ENCODE results near the gene PBX3. TPM values are rescaled to one million over a fixed set of nuclear protein-coding genes. Genes with fewer than 3 reads are reported as not detected.
A peak's percentile ranks its signal among the peaks of the same experiment; 100 is the strongest.

Gene PBX3
- total RNA-seq, 1 donor from 2014 or later = 6.3 TPM

- FAIRE-seq = no peak
- Histone ChIP-seq H3K27me3 (ENCODE audit: control insufficient read depth, insufficient read depth, low read length) (no peaks in the 10 kb centered on the region), H3K36me3 (ENCODE audit: control insufficient read depth, insufficient read depth, low read length) (no peaks in the 10 kb centered on the region), H3K4me3 (ENCODE audit: low read depth, low read length) (no peak overlapping the region)
- no peak for DNase-seq (ENCODE audit: low read depth)
- TF ChIP-seq CTCF (IDR thresholded peaks at IDR 0.05; ENCODE audit: insufficient read depth, low read length, severe bottlenecking) = no peak
Observed at GRCh38 chr9:125757834-125758233, 10.7 kb downstream of the PBX3 start.

GRCh38 chr9:125758986-125759763 lies 12.0 kb downstream of the PBX3 start:
- DNase-seq (ENCODE audit: low read depth) = no peak
- no peaks in the 10 kb centered on the region for H3K27me3 ChIP-seq (ENCODE audit: control insufficient read depth, insufficient read depth, low read length)
- no peak for FAIRE-seq
- TF ChIP-seq CTCF (IDR thresholded peaks at IDR 0.05; ENCODE audit: insufficient read depth, low read length, severe bottlenecking) = no peak
- no peaks in the 10 kb centered on the region for H3K36me3 ChIP-seq (ENCODE audit: control insufficient read depth, insufficient read depth, low read length)
- no peak overlapping the region for H3K4me3 ChIP-seq (ENCODE audit: low read depth, low read length)

GRCh38 chr9:125759764-125760129 lies 12.6 kb downstream of the PBX3 start:
- no peak overlapping the region for H3K4me3 ChIP-seq (ENCODE audit: low read depth, low read length)
- peak; percentile 13 for FAIRE-seq

GRCh38 chr9:125760537-125760936 lies 13.4 kb downstream of the PBX3 start:
- DNase-seq (ENCODE audit: low read depth) = no peak
- Histone ChIP-seq H3K36me3 (ENCODE audit: control insufficient read depth, insufficient read depth, low read length) (no peaks in the 10 kb centered on the region), H3K4me3 (ENCODE audit: low read depth, low read length) (no peak overlapping the region), H3K27me3 (ENCODE audit: control insufficient read depth, insufficient read depth, low read length) (no peaks in the 10 kb centered on the region)
- no peak for FAIRE-seq
- TF ChIP-seq CTCF (IDR thresholded peaks at IDR 0.05; ENCODE audit: insufficient read depth, low read length, severe bottlenecking) = no peak

More at GRCh38 chr9:125759764-125760129, 12.6 kb downstream of the PBX3 start:
- no peak for TF ChIP-seq CTCF (IDR thresholded peaks at IDR 0.05; ENCODE audit: insufficient read depth, low read length, severe bottlenecking)
- H3K36me3 ChIP-seq (ENCODE audit: control insufficient read depth, insufficient read depth, low read length) = no peaks in the 10 kb centered on the region
- no peaks in the 10 kb centered on the region for H3K27me3 ChIP-seq (ENCODE audit: control insufficient read depth, insufficient read depth, low read length)
- no peak for DNase-seq (ENCODE audit: low read depth)

- TF ChIP-seq CTCF (IDR thresholded peaks at IDR 0.05; ENCODE audit: insufficient read depth, low read length, severe bottlenecking) = no peak
- no peak for DNase-seq (ENCODE audit: low read depth)
- Histone ChIP-seq H3K4me3 (ENCODE audit: low read depth, low read length) (no peak overlapping the region), H3K36me3 (ENCODE audit: control insufficient read depth, insufficient read depth, low read length) (no peaks in the 10 kb centered on the region), H3K27me3 (ENCODE audit: control insufficient read depth, insufficient read depth, low read length) (no peaks in the 10 kb centered on the region)
- FAIRE-seq = no peak
Observed at GRCh38 chr9:125761676-125762450, 14.7 kb downstream of the PBX3 start.

Data from bronchial epithelial cell (primary cell).